NCI-H460 (cell line): ENCODE data around the gene ZNF527. TPM values are rescaled to one million over a fixed set of nuclear protein-coding genes. Genes with fewer than 3 reads are reported as not detected.

ENCODE experiments used
- total RNA-seq: library from RNA; depleted of rRNA; stranded (reverse); fragments of >200 nt; shearing (Covaris generic); gene quantifications from 2 replicates; pipeline ENCODE4 v1.2.3, GENCODE V29; 2014; rRNA removed

Gene ZNF527
- total RNA-seq, 1 experiment from 2014 or later, result 4.7 TPM

Other genes starting within 250 kb of the ZNF527 start
- gene ZNF585A, start 198.4 kb upstream of the ZNF527 start, total RNA-seq, result 28.3 and 29.5 TPM in 2 replicates
- gene ZNF585B, start 160.6 kb upstream of the ZNF527 start, total RNA-seq, result 77.3 and 83.9 TPM in 2 replicates
- gene ZNF383, start 152.9 kb upstream of the ZNF527 start, total RNA-seq, result 5.5 and 6.6 TPM in 2 replicates
- gene ZNF569, start 96.3 kb downstream of the ZNF527 start, total RNA-seq, result 7.4 and 7.9 TPM in 2 replicates
- 1.1 and 3.2 TPM in 2 replicates for gene ZNF570, start 98.3 kb downstream of the ZNF527 start, total RNA-seq
- gene ZNF793, start 135.8 kb downstream of the ZNF527 start, total RNA-seq, result 0.22 and 0.55 TPM in 2 replicates
- 3.4 and 4.1 TPM in 2 replicates for gene ZNF571, start 223.7 kb downstream of the ZNF527 start, total RNA-seq
- 0.30 and 0.61 TPM in 2 replicates for gene ZNF540, start 223.8 kb downstream of the ZNF527 start, total RNA-seq